ENCODE results near the gene HDAC4.

HDAC4 gene

DNA sequence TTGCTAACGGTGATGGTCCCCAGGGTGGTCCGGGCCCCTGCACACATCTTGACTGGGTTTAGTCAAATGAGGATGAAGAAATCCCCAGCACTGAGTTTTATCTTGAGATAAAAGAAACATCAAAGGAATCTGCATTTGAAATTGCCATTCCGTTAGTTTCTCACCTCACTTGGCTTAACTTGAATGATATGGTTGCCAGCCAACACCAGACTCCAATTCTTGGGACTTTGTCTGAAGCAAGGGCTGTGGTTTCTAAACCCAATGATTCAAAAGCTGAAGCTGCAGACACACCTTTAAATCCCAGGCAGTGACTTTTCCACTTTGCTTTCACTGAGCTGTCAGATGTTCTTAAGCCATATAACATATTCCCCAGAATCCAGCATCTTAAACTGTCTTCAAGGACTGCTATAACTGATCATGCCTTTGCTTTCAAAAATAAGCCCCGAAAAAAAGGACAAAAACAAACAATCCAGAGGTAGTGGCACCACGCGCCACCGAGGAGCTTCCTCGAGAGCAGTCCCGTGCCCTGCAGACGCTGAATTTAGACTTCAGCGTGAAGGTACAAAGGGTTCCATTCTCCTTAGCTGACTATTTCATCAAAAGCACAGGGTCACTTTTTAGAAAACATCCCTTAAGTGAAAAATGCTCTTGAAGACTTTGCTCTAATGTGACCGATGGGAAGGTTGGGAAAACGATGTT, 189.3 kb downstream of the HDAC4 start:
- DNase-seq, result no peak

DNA sequence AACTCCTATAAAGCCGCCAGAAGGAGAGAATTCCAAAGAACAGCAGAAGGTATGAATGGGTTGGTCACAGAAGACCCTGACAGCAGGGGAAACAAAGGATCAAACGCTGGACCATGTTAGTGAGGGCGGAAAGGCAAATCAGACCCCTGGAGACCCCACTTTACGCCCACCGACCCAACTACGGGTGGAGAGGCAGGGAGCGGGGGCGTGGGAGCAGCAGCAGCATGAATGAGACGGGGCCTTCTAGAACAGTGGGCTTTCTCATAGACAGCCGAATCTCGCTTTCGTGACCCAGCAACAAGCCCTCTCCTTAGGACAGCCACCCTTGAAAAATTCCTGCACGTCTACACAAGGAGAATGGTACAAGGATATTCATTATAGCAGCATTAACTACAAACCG, 191.0 kb downstream of the HDAC4 start:
- DNase-seq, result no peak

DNA sequence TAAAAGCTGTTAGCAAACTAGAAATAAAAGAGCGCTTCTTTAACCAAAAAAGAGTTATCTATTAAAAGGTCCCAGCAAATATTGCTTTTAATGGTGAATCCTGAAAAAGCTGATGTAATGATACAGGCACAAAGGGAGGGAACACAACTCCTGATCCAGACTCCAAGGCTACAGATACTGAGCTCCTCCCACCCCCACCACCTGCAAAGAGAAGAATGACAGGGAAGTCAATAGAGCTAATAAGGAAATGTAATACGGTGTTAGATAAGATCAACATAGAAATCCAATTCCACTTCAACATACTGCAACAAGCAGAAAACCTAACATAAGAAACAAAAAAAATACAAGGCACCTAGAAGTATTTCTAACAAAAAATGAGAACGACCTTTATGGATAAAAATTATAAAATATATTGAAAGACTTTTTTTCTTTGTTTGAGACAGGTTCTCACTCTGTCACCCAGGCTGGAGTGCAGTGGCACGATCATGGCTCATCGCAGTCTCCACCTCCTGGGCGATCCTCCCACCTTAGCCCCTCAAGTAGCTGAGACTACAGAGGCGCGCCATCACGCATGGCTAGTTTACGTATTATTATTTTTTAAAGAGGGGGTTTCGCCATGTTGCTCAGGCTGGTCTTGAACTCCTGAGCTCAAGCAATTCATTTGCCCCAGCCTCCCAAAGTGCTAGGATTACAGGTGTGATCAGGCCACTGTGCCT, 192.2 kb downstream of the HDAC4 start:
- DNase-seq, result no peak

GRCh38 chr2:239206851-239207250, 194.0 kb downstream of the HDAC4 start:
- DNase-seq, result no peak

GRCh38 chr2:239206042-239206441, 194.8 kb downstream of the HDAC4 start:
- no peak for DNase-seq

GRCh38 chr2:239204876-239205468, 195.8 kb downstream of the HDAC4 start:
- no peak for DNase-seq

GRCh38 chr2:239204136-239204875, 196.5 kb downstream of the HDAC4 start:
- no peak for DNase-seq

DNA sequence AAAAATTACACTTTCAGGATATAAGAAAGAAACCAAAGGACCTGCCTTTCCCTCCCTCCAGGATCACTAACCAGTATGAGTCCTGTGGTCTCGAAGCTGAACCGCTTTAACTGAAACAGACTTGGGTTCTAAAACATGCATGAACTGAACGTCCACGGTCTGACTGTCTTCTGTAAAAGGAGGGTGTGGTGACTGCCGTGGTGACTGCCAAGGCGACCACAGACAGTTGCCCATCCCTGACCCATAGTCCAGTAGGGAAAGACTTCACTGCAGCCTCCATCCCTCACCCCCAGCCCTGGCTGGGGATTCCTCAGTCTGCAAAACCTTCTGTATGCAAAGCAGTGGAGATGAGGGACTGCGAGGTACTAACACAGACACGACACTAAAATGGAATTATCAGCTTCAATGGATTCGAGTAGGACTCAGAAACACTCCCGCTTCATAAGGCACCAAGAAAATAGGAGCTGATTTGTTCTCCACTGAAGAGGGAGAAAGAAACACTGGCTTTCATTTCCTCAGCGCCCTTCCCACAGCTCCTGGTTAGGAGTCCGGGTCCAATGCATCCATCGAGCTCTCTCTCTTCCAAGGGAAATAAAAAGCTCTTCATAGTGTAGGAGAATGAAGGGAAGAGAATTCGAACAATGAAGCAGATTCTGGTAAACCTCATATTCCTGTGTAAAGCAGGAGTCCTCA, 197.2 kb downstream of the HDAC4 start:
- DNase-seq, result no peak

DNA sequence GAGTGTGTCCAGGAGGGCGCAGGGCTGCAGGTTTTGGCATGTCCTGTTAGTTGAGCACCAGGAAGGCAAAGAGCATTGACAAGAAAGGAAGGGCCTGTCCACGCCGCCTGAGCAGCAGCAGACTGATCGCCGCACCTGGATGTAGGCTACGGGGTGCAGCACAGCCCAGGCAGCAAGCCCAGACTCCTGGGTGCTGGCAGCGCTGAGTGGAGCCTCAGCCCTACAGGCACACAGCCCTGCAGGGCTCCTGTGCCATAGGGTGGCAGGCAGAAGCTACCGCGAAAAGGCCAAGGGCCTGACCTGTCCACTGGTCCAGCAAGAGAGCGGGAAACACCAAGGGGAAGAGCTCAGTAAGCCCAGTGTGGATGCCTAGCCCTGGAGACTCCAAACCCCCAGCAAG, 198.0 kb downstream of the HDAC4 start:
- DNase-seq, result no peak

DNA sequence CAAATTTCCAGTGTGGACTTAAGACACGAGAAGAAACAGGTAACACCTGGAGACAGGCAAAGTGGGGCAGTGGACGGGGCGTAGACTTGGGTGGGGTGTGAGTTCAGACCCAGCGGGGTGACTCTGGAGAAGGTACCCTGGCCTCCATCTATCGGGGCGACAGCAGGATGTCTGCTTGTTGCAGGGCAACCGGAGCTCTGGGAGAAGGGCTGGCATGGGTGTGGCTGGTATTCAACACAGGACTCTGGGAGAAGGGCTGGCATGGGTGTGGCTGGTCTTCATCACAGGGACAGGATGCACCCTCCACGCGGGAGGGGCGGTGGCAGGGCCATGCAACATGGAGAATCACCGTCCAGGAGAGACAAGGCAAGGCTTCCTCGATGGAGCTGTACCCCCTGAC, 198.5 kb downstream of the HDAC4 start:
- DNase-seq, result no peak

DNA sequence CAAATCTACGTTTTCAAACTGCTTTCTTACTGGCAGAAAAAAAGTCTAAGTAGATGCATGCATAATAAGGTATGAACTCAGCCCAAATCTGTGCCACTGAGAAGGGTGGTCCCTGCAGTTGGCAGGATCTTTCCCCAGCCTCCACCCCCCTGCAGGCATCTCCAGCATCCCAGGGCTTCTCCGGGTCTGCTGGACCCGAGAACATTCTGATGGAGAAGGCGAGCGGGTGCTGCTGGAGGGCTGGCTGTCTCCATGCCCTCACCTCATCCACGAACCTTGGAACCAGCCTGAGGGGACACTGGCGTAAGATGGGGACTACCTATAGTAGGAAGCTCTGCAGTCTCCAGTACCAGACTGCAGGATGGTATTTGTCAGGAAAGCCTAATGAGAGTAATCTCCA, 198.9 kb downstream of the HDAC4 start:
- no peak for DNase-seq

- no peak for DNase-seq
Observed at GRCh38 chr2:239201531-239201876, 199.3 kb downstream of the HDAC4 start.

GRCh38 chr2:239200646-239201530, 199.9 kb downstream of the HDAC4 start:
- no peak for DNase-seq

- DNase-seq, result no peak
Observed at GRCh38 chr2:239199041-239199768, 201.6 kb downstream of the HDAC4 start.

GRCh38 chr2:239198221-239198620, 202.6 kb downstream of the HDAC4 start:
- DNase-seq, result no peak

DNA sequence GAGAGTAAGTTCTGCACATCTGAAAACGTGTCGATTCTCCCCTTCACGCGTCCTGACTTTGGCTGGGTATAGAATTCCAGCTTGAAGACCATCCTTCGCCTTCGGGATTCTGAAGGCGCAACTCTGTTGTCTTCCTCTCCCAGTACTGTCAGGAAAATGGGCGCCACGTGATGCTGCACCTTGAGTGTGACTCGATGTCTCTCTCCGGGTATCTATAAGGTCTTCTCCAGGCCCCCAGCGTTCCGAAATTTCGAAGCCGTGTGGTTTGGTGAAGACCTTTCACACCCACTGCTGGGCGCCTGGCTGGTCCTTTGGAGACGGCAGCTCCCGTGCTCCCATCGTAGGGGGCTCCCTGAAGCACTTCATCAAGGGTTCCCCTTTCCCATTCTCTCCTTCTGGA, 203.7 kb downstream of the HDAC4 start:
- no peak for DNase-seq

DNA sequence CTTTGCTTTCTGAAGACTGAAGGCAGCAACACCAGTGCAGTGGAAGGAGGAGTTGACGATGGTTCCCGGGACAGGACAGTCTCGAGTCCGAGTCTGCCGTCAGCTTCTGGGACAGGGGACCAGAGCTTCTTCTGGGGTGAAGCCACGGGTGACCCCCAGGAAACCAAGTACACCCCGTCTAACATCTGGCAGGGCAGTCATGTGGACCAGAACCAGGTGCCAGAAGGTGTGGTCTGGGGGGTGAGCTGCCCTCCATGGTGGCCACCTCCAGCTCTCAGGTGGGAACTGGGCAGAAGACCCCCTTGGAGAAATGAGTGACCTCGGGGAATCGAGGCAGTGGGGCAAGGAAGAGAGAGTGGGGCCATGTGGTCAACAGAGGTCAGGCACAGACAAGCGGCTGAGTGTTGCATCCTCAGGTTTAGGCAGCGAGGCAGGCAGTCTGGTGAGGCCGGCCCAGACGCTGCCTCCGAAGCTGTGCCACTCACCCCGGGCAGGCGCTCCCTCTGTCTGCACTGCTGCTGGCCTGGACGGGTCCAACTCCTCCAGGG, 204.3 kb downstream of the HDAC4 start:
- no peak for DNase-seq

DNA sequence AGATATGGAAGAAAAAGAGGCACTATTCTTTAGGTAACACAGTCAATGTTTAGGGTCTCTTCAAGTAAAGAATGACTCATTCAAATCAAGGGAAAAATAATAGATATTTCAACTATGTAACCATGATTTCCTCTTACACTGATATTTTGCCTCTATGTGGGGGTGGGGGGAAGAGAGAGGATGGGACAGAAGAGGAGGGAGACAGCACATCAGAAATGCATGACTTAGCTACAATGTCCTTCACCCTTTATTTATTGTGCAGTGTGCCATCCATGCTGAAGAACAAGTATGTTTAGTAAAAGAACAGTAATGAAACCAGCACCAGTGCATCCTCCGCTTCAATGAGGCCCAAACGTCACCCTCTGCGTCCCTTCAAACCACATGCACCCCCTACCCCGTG, 204.8 kb downstream of the HDAC4 start:
- no peak for DNase-seq

DNA sequence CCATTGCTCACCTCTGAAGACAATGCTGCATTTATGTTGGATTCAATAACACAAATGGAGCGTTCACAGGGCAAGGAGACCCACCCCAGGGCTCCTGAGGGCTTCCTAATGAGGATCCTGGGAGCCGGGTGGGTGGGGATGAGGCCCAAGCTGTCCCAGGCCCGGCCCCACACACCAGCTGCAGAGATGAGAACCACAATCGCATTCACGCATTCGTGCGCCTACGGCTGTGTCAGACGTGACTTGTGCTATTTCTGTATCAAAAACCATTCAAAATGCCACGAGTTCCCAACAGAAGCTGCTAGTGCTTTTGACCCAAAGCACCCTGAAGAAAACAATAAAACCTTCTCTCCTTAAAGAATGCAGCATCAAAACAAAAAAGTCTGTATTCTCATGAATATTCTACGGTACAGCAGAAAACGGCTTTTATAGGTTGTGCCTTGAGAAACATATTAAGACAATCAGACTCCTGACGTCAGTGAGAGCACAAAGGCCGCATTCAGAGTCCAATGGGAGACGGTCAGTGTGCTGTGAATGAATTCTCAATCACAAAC, 205.4 kb downstream of the HDAC4 start:
- no peak for DNase-seq

GRCh38 chr2:239194731-239195317, 206.0 kb downstream of the HDAC4 start:
- no peak for DNase-seq
